HCT116 (cell line): ENCODE results near the gene EEPD1. TPM values are rescaled to one million over a fixed set of nuclear protein-coding genes. Genes with fewer than 3 reads are reported as not detected.

Source experiments
- ATAC-seq: fragments of 200-7000 bp; cut with Tn5 transposase; 2 replicates; pipeline ENCODE4 v1.9.1; 2020; ENCODE audit warnings: mild to moderate bottlenecking, moderate library complexity
- BruUV-seq: library from RNA; stranded (reverse); fragments of 400-500 nt; replicated peaks from 2 replicates; lab custom pipeline; 2021; lab: Mats Ljungman, UMichigan
- CTCF ChIA-PET: fragments of 300-600 bp; sonication (Branson Sonifier 250); formaldehyde crosslinking; loops from one replicate; lab custom pipeline; 2021; ENCODE audit warnings: antibody characterized with exemption; lab: Charles Lee
- POLR2A ChIA-PET: fragments of 300-600, 350-600 bp; sonication (Branson Sonifier 250); formaldehyde crosslinking; loops from one replicate; lab custom pipeline; 2021; ENCODE audit warnings: antibody characterized with exemption; lab: Charles Lee
- RAD21 ChIA-PET, 2 experiments: fragments of 300-600 bp; sonication (Branson Sonifier 250); formaldehyde crosslinking; loops; one replicate each; lab custom pipeline; 2023; ENCODE audit warnings: low total read pairs in 2 of 2; ENCODE audit not compliant: uncharacterized antibody in 2 of 2, unreplicated experiment in 2 of 2, low non-redundant PET in 1 of 2; lab: Charles Lee
- DNase-seq: peaks from one replicate; pipeline ENCODE4 v3.0.0-alpha.2; 2010; ENCODE audit warnings: low read depth, low spot score
- H2AFZ ChIP-seq: fragments of 200-600 bp; shearing (Covaris generic), sonication (generic); 2 replicates; pipeline ENCODE4 v1.6.1; 2017; ENCODE audit warnings: low read depth, mixed run types, mixed read lengths, antibody characterized with exemption, low read length; ENCODE audit not compliant: poor library complexity, severe bottlenecking
- H3K27ac ChIP-seq: 2 replicates; pipeline ENCODE4 v1.5.1; 2012; ENCODE audit warnings: low read depth, low read length
- H3K27me3 ChIP-seq: fragments of 200-600 bp; sonication (generic); 2 replicates; pipeline ENCODE4 v1.6.1; 2016; ENCODE audit warnings: mixed run types, low read length, mixed read lengths; ENCODE audit not compliant: insufficient read depth
- H3K36me3 ChIP-seq, 2 experiments: fragments of 200-500 bp in 1 of 2; fragments of 200-600 bp in 1 of 2; sonication (Bioruptor generic) in 1 of 2; sonication (generic) in 1 of 2; 2 replicates each; pipeline versions ENCODE4 v1.5.1 to v1.6.1; 2014 to 2016; ENCODE audit warnings: low read length in 2 of 2, inconsistent platforms in 1 of 2, mixed read lengths in 1 of 2, mixed run types in 1 of 2; ENCODE audit not compliant: insufficient read depth in 2 of 2, control insufficient read depth in 1 of 2
- H3K4me1 ChIP-seq, 2 experiments: fragments of 200-600 bp in 1 of 2; sonication (generic) in 1 of 2; 2 replicates each; pipeline versions ENCODE4 v1.5.1 to v1.6.1; 2012 to 2017; ENCODE audit warnings: low read length in 2 of 2, inconsistent platforms in 1 of 2, mild to moderate bottlenecking in 1 of 2, mixed read lengths in 1 of 2, mixed run types in 1 of 2, moderate library complexity in 1 of 2; ENCODE audit not compliant: insufficient read depth in 2 of 2, control insufficient read depth in 1 of 2
- H3K4me2 ChIP-seq: fragments of 200-600 bp; sonication (generic); 2 replicates; pipeline ENCODE4 v1.6.1; 2017; ENCODE audit warnings: mixed run types, low read length, mixed read lengths
- H3K4me3 ChIP-seq, 2 experiments: fragments of 200-600 bp in 1 of 2; sonication (generic) in 1 of 2; replicated peaks in 1 of 2; 2 replicates each; pipeline ENCODE4 v1.5.1; 2011 to 2016; ENCODE audit warnings: low read length in 2 of 2, control low read depth in 1 of 2, low read depth in 1 of 2, mild to moderate bottlenecking in 1 of 2, mixed read lengths in 1 of 2, mixed run types in 1 of 2
- H3K79me2 ChIP-seq: fragments of 200-600 bp; sonication (generic); 2 replicates; pipeline ENCODE4 v1.6.1; 2017; ENCODE audit warnings: mild to moderate bottlenecking, mixed run types, low read length, moderate library complexity, mixed read lengths; ENCODE audit not compliant: insufficient read depth
- H3K9ac ChIP-seq: fragments of 200-600 bp; sonication (generic); 2 replicates; pipeline ENCODE4 v1.6.1; 2016; ENCODE audit warnings: low read length, mixed read lengths
- H3K9me2 ChIP-seq: fragments of 200-600 bp; sonication (generic), shearing (Covaris generic); 2 replicates; pipeline ENCODE4 v1.6.1; 2017; ENCODE audit warnings: mixed run types, mild to moderate bottlenecking, moderate library complexity; ENCODE audit not compliant: insufficient read depth
- H3K9me3 ChIP-seq, 2 experiments: fragments of 200-500 bp in 1 of 2; fragments of 200-600 bp in 1 of 2; sonication (Bioruptor generic) in 1 of 2; sonication (generic) in 1 of 2; 2 replicates each; pipeline ENCODE4 v1.6.1; 2014 to 2017; ENCODE audit warnings: low read length in 2 of 2, mixed read lengths in 2 of 2, inconsistent platforms in 1 of 2, low read depth in 1 of 2, mild to moderate bottlenecking in 1 of 2, mixed run types in 1 of 2, moderate library complexity in 1 of 2; ENCODE audit not compliant: control insufficient read depth in 1 of 2, insufficient read depth in 1 of 2
- H4K20me1 ChIP-seq: fragments of 200-600 bp; sonication (generic), shearing (Covaris generic); 2 replicates; pipeline ENCODE4 v1.6.1; 2017; ENCODE audit warnings: mixed run types, mild to moderate bottlenecking, moderate library complexity; ENCODE audit not compliant: insufficient read depth
- ATF3 ChIP-seq: IDR thresholded peaks from 2 replicates; pipeline ENCODE4 v1.6.1; 2012
- CBX3 ChIP-seq: IDR thresholded peaks from 2 replicates; pipeline ENCODE4 v1.6.1; 2012; ENCODE audit warnings: low read depth
- CEBPB ChIP-seq: IDR thresholded peaks from 2 replicates; pipeline ENCODE4 v1.6.1; 2012; ENCODE audit warnings: low read depth
- CTCF ChIP-seq, 3 experiments: fragments of 200-600 bp in 1 of 3; sonication (generic) in 1 of 3; IDR thresholded peaks in 2 of 3; conservative IDR thresholded peaks in 1 of 3; 2 replicates each; pipeline ENCODE4 v1.5.1; 2012 to 2017; ENCODE audit warnings: low read depth in 2 of 3, low read length in 2 of 3, antibody characterized with exemption in 1 of 3, borderline replicate concordance in 1 of 3, control low read depth in 1 of 3, mild to moderate bottlenecking in 1 of 3, mixed read lengths in 1 of 3, mixed run types in 1 of 3, moderate library complexity in 1 of 3; ENCODE audit not compliant: insufficient read depth in 1 of 3
- EGR1 ChIP-seq: IDR thresholded peaks from 2 replicates; pipeline ENCODE4 v1.6.1; 2012; ENCODE audit warnings: low read depth
- EZH2 ChIP-seq: fragments of 200-600 bp; sonication (generic); IDR thresholded peaks from 2 replicates; pipeline ENCODE4 v1.6.1; 2017; ENCODE audit warnings: antibody characterized with exemption, mixed run types
- EZH2phosphoT487 ChIP-seq: fragments of 200-600 bp; IDR thresholded peaks from 2 replicates; pipeline ENCODE4 v1.6.1; 2018; ENCODE audit warnings: antibody characterized with exemption, borderline replicate concordance
- JUND ChIP-seq: IDR thresholded peaks from 2 replicates; pipeline ENCODE4 v1.6.1; 2012
- MAX ChIP-seq: IDR thresholded peaks from 2 replicates; pipeline ENCODE4 v1.6.1; 2012
- REST ChIP-seq: IDR thresholded peaks from 2 replicates; pipeline ENCODE4 v1.6.1; 2012; ENCODE audit warnings: low read depth
- SIN3A ChIP-seq: IDR thresholded peaks from 2 replicates; pipeline ENCODE4 v1.6.1; 2012; ENCODE audit warnings: low read depth
- SP1 ChIP-seq: IDR thresholded peaks from 2 replicates; pipeline ENCODE4 v1.6.1; 2012; ENCODE audit warnings: low read depth
- SRF ChIP-seq: IDR thresholded peaks from 2 replicates; pipeline ENCODE4 v1.6.1; 2012; ENCODE audit warnings: low read depth
- TCF7L2 ChIP-seq: IDR thresholded peaks from 2 replicates; pipeline ENCODE4 v1.7.0; 2011; ENCODE audit warnings: borderline replicate concordance, inconsistent platforms; ENCODE audit not compliant: insufficient read depth, insufficient read length; ENCODE audit errors: extremely low read depth
- YY1 ChIP-seq: IDR thresholded peaks from 2 replicates; pipeline ENCODE4 v1.6.1; 2011; ENCODE audit warnings: low read length, low read depth, moderate library complexity, mild to moderate bottlenecking; ENCODE audit not compliant: insufficient replicate concordance; ENCODE audit errors: extremely low read depth
- ZFX ChIP-seq: fragments of 450-650 bp; IDR thresholded peaks from 2 replicates; pipeline ENCODE4 v1.6.1; 2017
- intact Hi-C: fragments of 100-400 bp; cut with micrococcal nuclease; formaldehyde crosslinking; loops from 2 replicates; pipeline ENCODE4 v1.10.0; 2022
- total RNA-seq: library from RNA; stranded (reverse); gene quantifications from one replicate; pipeline ENCODE4 v1.2.1, GENCODE V29; 2021; ENCODE audit not compliant: unreplicated experiment

The EEPD1 gene
- total RNA-seq, 1 experiment from 2014 or later: 4.2 TPM

GRCh38 chr7:36202398-36202797 is 49.3 kb downstream of the EEPD1 start:
- H3K4me3 ChIP-seq: no peak overlapping the region
- no TSS peak for BruUV-seq
- peaks cover 0 to 4% of the 10 kb centered on the region in 2 experiments; a peak in 2 of 4 replicates for H3K4me1 ChIP-seq
- no peaks in the 10 kb centered on the region for H3K27me3 ChIP-seq
- intact Hi-C loops: no loop called here
- no peaks in the 10 kb centered on the region for H3K9me3 ChIP-seq
- ChIA-PET RAD21 (no interaction called here), POLR2A (no interaction called here), CTCF (no interaction called here)
- H3K9me2 ChIP-seq: no peaks in the 10 kb centered on the region
- no peak for ATAC-seq
- TF ChIP-seq SIN3A: no peak
- no peak for TF ChIP-seq ZFX
- TF ChIP-seq TCF7L2: no peak
- no peak for TF ChIP-seq MAX
- no peak for TF ChIP-seq EZH2phosphoT487
- TF ChIP-seq CTCF (IDR thresholded peaks at IDR 0.05 in 2 of 3, conservative IDR thresholded peaks at IDR 0.05 in 1 of 3; ENCODE audit: borderline replicate concordance in 1 of 3, insufficient read depth in 1 of 3, low read depth in 2 of 3, low read length in 2 of 3): no peak
- no peak for TF ChIP-seq CBX3
- no peak for TF ChIP-seq SRF
- TF ChIP-seq SP1: no peak
- TF ChIP-seq YY1: no peak
- no peak for TF ChIP-seq REST
- TF ChIP-seq ATF3: no peak
- no peak for TF ChIP-seq JUND
- TF ChIP-seq CEBPB: no peak
- no peak for TF ChIP-seq EGR1
- TF ChIP-seq EZH2: no peak
- no peaks in the 10 kb centered on the region for H4K20me1 ChIP-seq
- no peak overlapping the region for H2AFZ ChIP-seq
- no peak overlapping the region for H3K9ac ChIP-seq
- H3K36me3 ChIP-seq: no peaks in the 10 kb centered on the region
- H3K79me2 ChIP-seq: no peaks in the 10 kb centered on the region
- H3K4me2 ChIP-seq: no peak overlapping the region
- DNase-seq: no peak
- no peak overlapping the region for H3K27ac ChIP-seq
